Epithelial cell of proximal tubule (primary cell): ENCODE results near the gene NOCT. TPM values are rescaled to one million over a fixed set of nuclear protein-coding genes. Genes with fewer than 3 reads are reported as not detected.

Experiments used
- DNase-seq: peaks from one replicate; pipeline ENCODE4 v3.0.0-alpha.2; 2011; ENCODE audit warnings: low read depth
- H3K4me3 ChIP-seq: 2 replicates; pipeline ENCODE4 v1.5.1; 2011; ENCODE audit warnings: low read depth, mild to moderate bottlenecking, low read length
- CTCF ChIP-seq: conservative IDR thresholded peaks from 2 replicates; pipeline ENCODE4 v1.5.1; 2012; ENCODE audit warnings: low read depth, mild to moderate bottlenecking, low read length
- total RNA-seq: library from RNA; depleted of rRNA; stranded (reverse); fragments of >200 nt; gene quantifications from 2 replicates; pipeline ENCODE4 v1.2.3, GENCODE V29; 2015

NOCT gene
- total RNA-seq, 1 donor from 2014 or later, result 27.4 TPM

DNA sequence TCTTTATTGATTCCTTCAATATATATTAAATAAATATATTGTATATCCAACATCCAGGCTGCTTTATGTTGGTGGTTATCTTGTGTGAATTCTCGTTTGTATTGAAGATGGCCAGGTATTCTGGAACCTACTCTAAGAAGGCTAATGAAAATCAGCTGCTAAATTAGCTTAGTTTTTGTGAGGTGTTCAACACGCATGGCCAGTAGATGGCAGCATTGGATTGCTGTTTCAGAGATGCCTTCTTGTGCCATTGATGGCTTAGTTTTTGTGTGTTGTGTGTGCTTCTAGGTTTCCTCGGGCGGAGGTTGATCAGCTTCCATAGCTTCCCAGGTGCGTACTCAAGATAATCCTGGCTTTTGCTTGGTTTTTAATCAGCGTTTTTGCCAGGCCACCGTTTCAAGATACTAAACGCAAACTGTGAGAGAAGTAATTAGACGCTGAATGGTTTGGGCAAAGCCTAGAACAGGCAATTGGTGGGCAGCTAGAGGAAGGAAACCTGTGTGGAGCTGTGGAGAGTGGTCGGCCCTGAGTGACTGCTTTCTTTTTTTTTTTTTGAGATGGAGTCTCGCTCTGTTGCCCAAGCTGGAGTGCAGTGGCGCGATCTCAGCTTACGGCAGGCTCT lies 15.1 kb downstream of the NOCT start:
- no peak for DNase-seq
- peak; percentile 87 for TF ChIP-seq CTCF
- H3K4me3 ChIP-seq, result no peak overlapping the region

GRCh38 chr4:139035650-139036049 lies 20.1 kb downstream of the NOCT start:
- no peak for TF ChIP-seq CTCF
- no peak overlapping the region for H3K4me3 ChIP-seq
- no peak for DNase-seq

DNA sequence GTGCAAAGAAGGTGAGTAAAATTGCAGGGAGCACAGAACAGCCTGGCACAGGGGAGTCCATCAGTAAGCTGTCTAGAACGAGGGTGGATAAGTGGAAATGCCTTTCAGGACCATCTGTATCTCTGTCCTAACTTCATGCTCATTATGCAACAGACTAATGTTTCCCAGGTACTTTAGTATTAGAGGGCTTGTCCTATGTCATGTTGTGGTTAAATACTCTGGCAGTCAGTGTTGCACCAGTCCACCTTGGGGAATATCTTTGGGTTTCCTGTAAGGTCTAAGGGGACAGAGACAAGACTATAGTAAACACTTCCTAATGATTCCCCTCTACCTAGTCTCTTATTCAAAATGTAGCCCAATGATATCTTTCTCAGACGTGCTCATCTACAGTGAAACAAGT lies 21.3 kb downstream of the NOCT start:
- no peak for TF ChIP-seq CTCF
- no peak for DNase-seq
- H3K4me3 ChIP-seq, result no peak overlapping the region

GRCh38 chr4:139038874-139039443 lies 23.4 kb downstream of the NOCT start:
- no peak overlapping the region for H3K4me3 ChIP-seq
- TF ChIP-seq CTCF, result no peak

GRCh38 chr4:139042981-139043460 lies 27.4 kb downstream of the NOCT start:
- no peak for DNase-seq
- no peak for TF ChIP-seq CTCF
- H3K4me3 ChIP-seq, result no peak overlapping the region

More at GRCh38 chr4:139038874-139039443, 23.4 kb downstream of the NOCT start:
- DNase-seq, result no peak

DNA sequence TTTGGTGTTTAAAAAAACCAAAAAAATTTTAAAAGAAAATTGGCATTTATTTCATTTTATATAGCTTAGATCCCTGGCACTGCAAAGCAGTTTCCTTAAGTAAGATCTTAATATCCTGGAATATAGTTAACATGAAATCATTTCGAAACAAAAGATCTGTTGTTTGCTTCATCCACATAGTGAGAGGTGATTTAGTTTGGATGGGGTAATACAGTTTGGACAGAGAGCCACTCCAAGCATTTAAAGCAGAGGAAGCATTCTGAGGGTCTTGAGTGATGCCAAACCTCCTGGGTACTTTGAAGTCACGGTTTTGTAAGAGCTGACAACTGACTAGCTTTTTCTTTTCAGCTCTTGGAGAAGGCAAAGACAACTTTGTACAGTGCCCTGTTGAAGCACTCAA lies 28.7 kb downstream of the NOCT start:
- no peak for DNase-seq
- TF ChIP-seq CTCF, result no peak
- H3K4me3 ChIP-seq, result no peak overlapping the region

DNA sequence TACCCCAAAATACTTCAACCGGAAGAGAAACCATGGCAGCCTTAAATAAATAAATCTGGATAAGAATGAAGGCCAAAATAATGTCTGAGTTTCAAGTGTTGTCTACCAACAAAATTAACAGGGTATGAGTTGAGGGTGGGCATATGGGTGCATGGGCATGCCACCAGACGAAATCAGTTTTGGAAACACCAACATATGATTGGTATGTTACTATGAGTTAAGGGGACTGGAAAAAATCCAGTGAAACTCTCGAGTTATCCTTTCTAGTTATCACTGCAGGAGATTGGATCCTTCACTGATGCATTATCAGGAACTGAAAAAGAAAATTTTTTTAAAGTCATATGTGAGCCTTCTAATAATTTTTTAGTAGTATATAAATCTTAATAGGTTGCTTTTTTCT lies 32.4 kb downstream of the NOCT start:
- TF ChIP-seq CTCF, result no peak
- H3K4me3 ChIP-seq, result no peak overlapping the region
- no peak for DNase-seq
